Activated naive CD8-positive, alpha-beta T cell treated with anti-CD3 and anti-CD28 coated beads for 36 hours (primary cell): ENCODE measurements around the gene CIAO2B. TPM values are rescaled to one million over a fixed set of nuclear protein-coding genes. Genes with fewer than 3 reads are reported as not detected.
"Not testable (repeated sequence)": the region's sequence is repeated elsewhere in the genome, so short reads cannot be mapped to it uniquely, and the experiment has no call there.

Source experiments
- DNase-seq: peaks from one replicate; pipeline ENCODE4 v3.0.0; 2021
- H3K27ac Mint-ChIP-seq: one replicate; pipeline ENCODE4 v1.8.0; 2022; ENCODE audit warnings: mild to moderate bottlenecking, moderate library complexity, mixed read lengths
- H3K27me3 Mint-ChIP-seq: one replicate; pipeline ENCODE4 v1.8.0; 2022; ENCODE audit warnings: mild to moderate bottlenecking, mixed read lengths
- H3K36me3 Mint-ChIP-seq: one replicate; pipeline ENCODE4 v1.8.0; 2021; ENCODE audit warnings: mild to moderate bottlenecking, mixed read lengths
- H3K4me1 Mint-ChIP-seq: one replicate; pipeline ENCODE4 v1.8.0; 2021; ENCODE audit warnings: mixed read lengths
- H3K4me3 Mint-ChIP-seq: one replicate; pipeline ENCODE4 v1.8.0; 2022; ENCODE audit warnings: mild to moderate bottlenecking, moderate library complexity, mixed read lengths
- H3K9me3 Mint-ChIP-seq: one replicate; pipeline ENCODE4 v1.8.0; 2022; ENCODE audit warnings: mixed read lengths
- total RNA-seq, 2 experiments: library from RNA; stranded (reverse); gene quantifications; one replicate each; pipeline ENCODE4 v1.2.3, GENCODE V29; 2021

CIAO2B gene
- total RNA-seq, 2 experiments from 2014 or later, result 152 to 153 TPM

GRCh38 chr16:66961914-66962313, 27.7 kb upstream of the CIAO2B start:
- Mint-ChIP-seq H3K27me3 (peaks cover 3% of the 10 kb centered on the region), H3K9me3 (no peaks in the 10 kb centered on the region), H3K27ac (no peak overlapping the region), H3K4me3 (peak overlapping the region; percentile 51), H3K4me1 (peaks cover 10% of the 10 kb centered on the region), H3K36me3 (no peaks in the 10 kb centered on the region)
- DNase-seq, result no peak

- Mint-ChIP-seq H3K9me3 (no peaks in the 10 kb centered on the region), H3K4me1 (peaks cover 10% of the 10 kb centered on the region), H3K36me3 (no peaks in the 10 kb centered on the region), H3K27me3 (peaks cover 3% of the 10 kb centered on the region), H3K4me3 (peak within 1 kb of the TSS; percentile 51), H3K27ac (no peak within 1 kb of the TSS)
- peak; percentile 68 for DNase-seq
Observed at GRCh38 chr16:66961065-66961744, 27.0 kb upstream of the CIAO2B start, which contains the start of gene CES3. Gene CES3, plus strand, starts transcription at chr16:66961266. Its CDS starts 42 bp downstream, at chr16:66961308.

GRCh38 chr16:66960270-66960669, 26.1 kb upstream of the CIAO2B start:
- Mint-ChIP-seq H3K27ac (no peak overlapping the region), H3K4me3 (no peak overlapping the region), H3K36me3 (no peaks in the 10 kb centered on the region), H3K9me3 (no peaks in the 10 kb centered on the region), H3K27me3 (peaks cover 9% of the 10 kb centered on the region), H3K4me1 (peaks cover 10% of the 10 kb centered on the region)
- no peak for DNase-seq

GRCh38 chr16:66959704-66960161, 25.5 kb upstream of the CIAO2B start:
- H3K9me3 Mint-ChIP-seq, result no peaks in the 10 kb centered on the region
- no peaks in the 10 kb centered on the region for H3K36me3 Mint-ChIP-seq
- no peak overlapping the region for H3K4me3 Mint-ChIP-seq
- H3K27ac Mint-ChIP-seq, result no peak overlapping the region
- peaks cover 9% of the 10 kb centered on the region for H3K27me3 Mint-ChIP-seq
- no peak for DNase-seq
- peaks cover 10% of the 10 kb centered on the region for H3K4me1 Mint-ChIP-seq

GRCh38 chr16:66958857-66959703, 24.9 kb upstream of the CIAO2B start:
- Mint-ChIP-seq H3K9me3 (no peaks in the 10 kb centered on the region), H3K27ac (no peak overlapping the region), H3K27me3 (peaks cover 8% of the 10 kb centered on the region), H3K4me1 (peaks cover 10% of the 10 kb centered on the region), H3K4me3 (no peak overlapping the region), H3K36me3 (no peaks in the 10 kb centered on the region)
- no peak for DNase-seq

- not testable (repeated sequence) for H3K4me3 Mint-ChIP-seq, H3K36me3 Mint-ChIP-seq, DNase-seq, H3K27ac Mint-ChIP-seq, H3K4me1 Mint-ChIP-seq, H3K9me3 Mint-ChIP-seq
- peaks cover 27% of the 10 kb centered on the region for H3K27me3 Mint-ChIP-seq
Observed at GRCh38 chr16:66956154-66956457, 21.9 kb upstream of the CIAO2B start.

- not testable (repeated sequence) for H3K36me3 Mint-ChIP-seq, H3K4me3 Mint-ChIP-seq, H3K4me1 Mint-ChIP-seq, DNase-seq, H3K27ac Mint-ChIP-seq, H3K9me3 Mint-ChIP-seq
- H3K27me3 Mint-ChIP-seq, result peaks cover 30% of the 10 kb centered on the region
Observed at GRCh38 chr16:66955363-66956153, 21.4 kb upstream of the CIAO2B start.

GRCh38 chr16:66954097-66954659, 20.0 kb upstream of the CIAO2B start:
- DNase-seq, result peak; percentile 72

GRCh38 chr16:66953462-66954096, 19.4 kb upstream of the CIAO2B start:
- Mint-ChIP-seq H3K4me3 (no peak overlapping the region), H3K36me3 (no peaks in the 10 kb centered on the region), H3K27me3 (peaks cover 50% of the 10 kb centered on the region), H3K9me3 (no peaks in the 10 kb centered on the region), H3K4me1 (peaks cover 12% of the 10 kb centered on the region), H3K27ac (no peak overlapping the region)
- no peak for DNase-seq

More at GRCh38 chr16:66954097-66954659, 20.0 kb upstream of the CIAO2B start:
- Mint-ChIP-seq H3K36me3 (no peaks in the 10 kb centered on the region), H3K9me3 (no peaks in the 10 kb centered on the region), H3K27me3 (peaks cover 44% of the 10 kb centered on the region), H3K4me1 (peaks cover 14% of the 10 kb centered on the region), H3K27ac (no peak overlapping the region), H3K4me3 (no peak overlapping the region)

- no peak overlapping the region for H3K27ac Mint-ChIP-seq
- no peak for DNase-seq
- H3K27me3 Mint-ChIP-seq, result peaks cover 57% of the 10 kb centered on the region
- peaks cover 18% of the 10 kb centered on the region for H3K4me1 Mint-ChIP-seq
- H3K36me3 Mint-ChIP-seq, result no peaks in the 10 kb centered on the region
- H3K4me3 Mint-ChIP-seq, result no peak overlapping the region
- no peaks in the 10 kb centered on the region for H3K9me3 Mint-ChIP-seq
Observed at GRCh38 chr16:66952430-66953110, 18.4 kb upstream of the CIAO2B start.

- H3K4me3 Mint-ChIP-seq, result no peak overlapping the region
- no peaks in the 10 kb centered on the region for H3K9me3 Mint-ChIP-seq
- DNase-seq, result no peak
- no peaks in the 10 kb centered on the region for H3K36me3 Mint-ChIP-seq
- H3K4me1 Mint-ChIP-seq, result peaks cover 20% of the 10 kb centered on the region
- H3K27me3 Mint-ChIP-seq, result peaks cover 57% of the 10 kb centered on the region
- no peak overlapping the region for H3K27ac Mint-ChIP-seq
Observed at GRCh38 chr16:66950971-66951790, 17.0 kb upstream of the CIAO2B start.

GRCh38 chr16:66950437-66950836, 16.2 kb upstream of the CIAO2B start:
- Mint-ChIP-seq H3K9me3 (no peaks in the 10 kb centered on the region), H3K4me1 (peaks cover 20% of the 10 kb centered on the region), H3K27me3 (peaks cover 53% of the 10 kb centered on the region), H3K36me3 (no peaks in the 10 kb centered on the region), H3K4me3 (no peak overlapping the region), H3K27ac (no peak overlapping the region)
- no peak for DNase-seq

- Mint-ChIP-seq H3K36me3 (no peaks in the 10 kb centered on the region), H3K4me1 (peaks cover 20% of the 10 kb centered on the region), H3K27ac (no peak overlapping the region), H3K27me3 (peaks cover 50% of the 10 kb centered on the region), H3K4me3 (no peak overlapping the region), H3K9me3 (no peaks in the 10 kb centered on the region)
- DNase-seq, result no peak
Observed at GRCh38 chr16:66949472-66949871, 15.3 kb upstream of the CIAO2B start.
